Measurements from ENCODE around the gene LTC4S. TPM values are rescaled to one million over a fixed set of nuclear protein-coding genes. Genes with fewer than 3 reads are reported as not detected.

The LTC4S gene
- total RNA-seq, 2 experiments from 2014 or later, result 0.44 to 4.5 TPM

DNA sequence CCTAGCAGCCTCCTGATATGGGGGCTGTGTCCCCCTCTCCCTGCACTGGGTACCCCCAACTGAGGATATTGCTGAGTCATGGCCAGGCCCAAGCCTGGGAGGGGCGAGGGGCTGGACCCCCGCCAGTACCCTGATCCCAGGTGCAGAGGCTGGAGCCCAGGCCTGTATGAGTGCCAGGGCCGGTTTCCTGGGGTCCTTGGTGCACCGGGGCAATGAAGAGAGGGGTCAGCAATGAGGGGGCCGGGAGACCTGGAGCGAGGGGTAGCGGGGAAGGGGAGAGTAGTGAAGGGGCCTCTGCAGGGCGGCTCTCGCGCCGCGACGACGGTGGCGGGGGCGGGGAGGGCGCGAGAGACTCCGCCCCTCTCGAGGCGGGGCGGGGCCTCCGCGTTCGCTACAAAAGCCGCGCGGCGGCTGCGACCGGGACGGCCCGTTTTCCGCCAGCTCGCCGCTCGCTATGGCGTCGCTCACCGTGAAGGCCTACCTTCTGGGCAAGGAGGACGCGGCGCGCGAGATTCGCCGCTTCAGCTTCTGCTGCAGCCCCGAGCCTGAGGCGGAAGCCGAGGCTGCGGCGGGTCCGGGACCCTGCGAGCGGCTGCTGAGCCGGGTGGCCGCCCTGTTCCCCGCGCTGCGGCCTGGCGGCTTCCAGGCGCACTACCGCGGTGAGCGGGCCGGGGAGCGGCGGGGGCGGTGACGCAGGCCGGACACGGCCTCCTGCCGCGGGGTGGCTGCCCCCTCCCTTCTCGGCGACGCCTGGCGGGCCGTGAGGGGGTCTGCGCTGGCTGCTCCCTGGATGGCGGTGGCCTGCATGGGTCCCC lies 26.9 kb downstream of the LTC4S start, which contains the start of gene SQSTM1:
TSS of gene SQSTM1 (plus strand) at position 423 of the 815 bp plus-strand sequence. CDS start at position 455, 32 bp downstream.
- DNase-seq (ENCODE audit: low spot score), result peak; percentile 88
- Histone ChIP-seq H3K79me2 (ENCODE audit: insufficient read depth, low read depth, low read length) (peaks cover 22% of the 10 kb centered on the region; the same call in 1 of the 2 replicates), H3K4me1 (ENCODE audit: insufficient read depth, low read length, poor library complexity, severe bottlenecking) (peaks cover 32% of the 10 kb centered on the region), H3K36me3 (ENCODE audit: insufficient read depth, low read length) (peaks cover 30% of the 10 kb centered on the region), H2AFZ (ENCODE audit: low read length) (peak within 1 kb of the TSS; percentile 56; the same call in 1 of the 2 replicates), H3K4me3 (ENCODE audit: low read depth, low read length, poor library complexity, severe bottlenecking) (peak within 1 kb of the TSS; percentile 99), H3K9me2 (ENCODE audit: insufficient read depth, low read length) (no peaks in the 10 kb centered on the region), H3K4me2 (ENCODE audit: low read length) (peak within 1 kb of the TSS; percentile 95), H3K9me3 (ENCODE audit: low read length) (no peaks in the 10 kb centered on the region), H4K20me1 (ENCODE audit: insufficient read depth, low read length) (peaks cover 4% of the 10 kb centered on the region; the same call in 1 of the 2 replicates), H3K27ac (ENCODE audit: low read depth, low read length, poor library complexity, severe bottlenecking) (peak within 1 kb of the TSS; percentile 59)
- BruUV-seq (replicated peaks), result no TSS peak
- ChIA-PET CTCF (ENCODE audit: unreplicated experiment) (no interaction called here), POLR2A (no interaction called here)
- intact Hi-C loops (cut with micrococcal nuclease; ENCODE audit: unreplicated experiment), result loop anchor here (1.0 to 10.0 kb wide), 2 partner anchors 38 to 674 kb away; partner anchors contain the start of genes CNOT6 and MRNIP
- no peak for TF ChIP-seq EZH2phosphoT487 (IDR thresholded peaks at IDR 0.05; ENCODE audit: borderline replicate concordance, low read depth, low read length)
- TF ChIP-seq CTCF (conservative IDR thresholded peaks at IDR 0.05; ENCODE audit: low read length), result no peak

- H3K27ac ChIP-seq (ENCODE audit: low read depth, low read length, poor library complexity, severe bottlenecking), result peak overlapping the region; percentile 59
- no TSS peak for BruUV-seq (replicated peaks)
- intact Hi-C loops (cut with micrococcal nuclease; ENCODE audit: unreplicated experiment), result loop anchor here (10.0 kb wide), 1 partner anchor 673 kb away; the partner anchor contains the start of gene CNOT6
- peak overlapping the region; percentile 95 for H3K4me2 ChIP-seq (ENCODE audit: low read length)
- H3K79me2 ChIP-seq (ENCODE audit: insufficient read depth, low read depth, low read length), result peaks cover 22% of the 10 kb centered on the region; the same call in 1 of the 2 replicates
- H3K4me3 ChIP-seq (ENCODE audit: low read depth, low read length, poor library complexity, severe bottlenecking), result peak overlapping the region; percentile 99
- H3K4me1 ChIP-seq (ENCODE audit: insufficient read depth, low read length, poor library complexity, severe bottlenecking), result peaks cover 32% of the 10 kb centered on the region
- no peaks in the 10 kb centered on the region for H3K9me3 ChIP-seq (ENCODE audit: low read length)
- ChIA-PET POLR2A (interaction anchor here (0.5 to 1.3 kb wide), 4 partner anchors 10 to 147 kb away, joined by 4 to 6 read pairs (median 4); no protein-coding TSS in a partner anchor), CTCF (ENCODE audit: unreplicated experiment) (no interaction called here)
- H4K20me1 ChIP-seq (ENCODE audit: insufficient read depth, low read length), result peaks cover 4% of the 10 kb centered on the region; the same call in 1 of the 2 replicates
- peaks cover 37% of the 10 kb centered on the region for H3K36me3 ChIP-seq (ENCODE audit: insufficient read depth, low read length)
- no peaks in the 10 kb centered on the region for H3K9me2 ChIP-seq (ENCODE audit: insufficient read depth, low read length)
- no peak overlapping the region for H2AFZ ChIP-seq (ENCODE audit: low read length)
- peak; percentile 80 for DNase-seq (ENCODE audit: low spot score)
- TF ChIP-seq CTCF (conservative IDR thresholded peaks at IDR 0.05; ENCODE audit: low read length), result 0 out of 2 replicates have a peak, but pooled peaks have one; percentile 24
- TF ChIP-seq EZH2phosphoT487 (IDR thresholded peaks at IDR 0.05; ENCODE audit: borderline replicate concordance, low read depth, low read length), result no peak
These were observed 27.7 kb downstream of the LTC4S start for GRCh38 chr5:179821298-179822058.
